ENCODE data around the gene NUDT4.
A peak's percentile ranks its signal among the peaks of the same experiment; 100 is the strongest.
"Not testable (repeated sequence)": the region's sequence is repeated elsewhere in the genome, so short reads cannot be mapped to it uniquely, and the experiment has no call there.

NUDT4 gene

GRCh38 chr12:93429852-93430251 lies 52.1 kb downstream of the NUDT4 start:
- no peak for DNase-seq

DNA sequence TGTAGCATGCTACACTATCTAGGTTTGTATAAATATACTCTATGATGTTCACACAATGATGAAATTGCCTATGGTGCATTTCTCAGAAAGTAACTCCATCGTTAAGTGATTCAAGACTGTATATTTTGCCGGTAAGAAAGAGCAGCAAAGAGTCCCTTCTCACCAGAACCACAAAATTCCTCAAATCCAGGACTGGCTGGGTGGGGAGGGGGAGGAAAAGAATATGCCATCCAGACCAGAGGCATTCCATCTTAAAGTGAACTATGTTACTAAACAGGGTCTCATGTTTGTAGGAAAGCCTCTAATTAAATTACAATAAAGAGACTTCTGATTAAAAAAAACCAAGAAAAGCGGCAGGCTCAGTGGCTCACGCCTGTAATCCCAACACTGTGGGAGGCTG lies 52.6 kb downstream of the NUDT4 start:
- DNase-seq, result no peak

GRCh38 chr12:93432031-93432430 lies 54.3 kb downstream of the NUDT4 start:
- not testable (repeated sequence) for DNase-seq

DNA sequence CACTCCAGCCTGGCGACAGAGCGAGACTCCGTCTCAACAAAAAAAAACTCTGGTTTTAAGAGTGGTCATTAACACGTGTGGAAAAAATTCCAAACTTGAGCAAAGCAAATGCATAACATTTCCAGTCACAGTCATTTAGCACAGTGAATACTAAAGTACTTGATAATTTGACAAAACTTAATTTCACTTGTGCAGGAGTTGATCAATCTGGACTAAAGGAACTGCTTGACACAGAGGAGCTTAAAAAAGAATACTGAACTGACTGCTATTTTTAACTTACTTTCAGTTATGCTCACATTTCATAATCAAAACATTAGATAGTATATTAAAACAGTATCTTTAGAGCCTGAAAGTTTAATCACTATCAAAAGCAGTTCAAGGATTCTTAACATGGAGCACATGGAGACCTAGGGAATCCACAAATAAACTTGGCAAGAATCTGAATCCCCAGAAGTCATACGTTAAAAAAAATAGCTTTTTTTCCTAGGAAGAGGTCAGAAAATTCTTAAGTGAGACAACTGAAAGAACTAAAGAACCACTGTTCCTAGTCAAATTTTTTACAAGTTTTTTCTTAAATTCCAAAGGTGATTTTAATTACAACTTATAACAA lies 56.6 kb downstream of the NUDT4 start:
- no peak for DNase-seq

GRCh38 chr12:93438266-93439050 lies 60.7 kb downstream of the NUDT4 start:
- DNase-seq, result no peak

- DNase-seq, result no peak
Measured at GRCh38 chr12:93440043-93440835, 62.5 kb downstream of the NUDT4 start.

DNA sequence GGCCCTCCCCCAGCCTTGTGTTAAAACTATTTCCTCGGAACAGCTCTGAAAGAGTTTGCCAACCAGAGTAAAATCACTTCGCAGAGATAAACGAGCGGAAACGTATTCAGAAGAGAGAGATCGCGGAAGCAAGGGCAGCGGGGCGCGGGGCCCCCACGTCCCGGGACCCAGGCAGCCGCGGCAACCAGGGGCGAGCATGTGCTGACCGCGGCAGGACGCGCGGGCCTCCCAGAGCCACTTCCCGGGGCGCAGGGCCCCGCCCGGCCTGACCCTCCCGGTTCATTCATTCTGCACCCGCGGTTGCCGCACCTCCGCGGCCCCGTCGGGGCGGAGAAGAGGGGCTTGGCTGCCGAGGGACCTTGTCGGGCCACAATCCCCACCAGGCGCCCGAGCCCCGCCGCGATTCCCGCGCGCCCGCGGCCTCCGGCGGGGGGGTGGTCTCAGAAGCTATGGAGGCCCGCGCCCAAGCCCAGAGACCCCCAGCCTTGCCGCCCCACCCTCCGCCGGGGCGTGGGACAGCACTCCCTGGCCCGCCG lies 63.4 kb downstream of the NUDT4 start:
- DNase-seq, result peak in 2 of 4 experiments; percentile 20 to 36

- DNase-seq, result peak; percentile 94 to 97 (median 95)
Measured at GRCh38 chr12:93441617-93442410, 64.1 kb downstream of the NUDT4 start, which contains the start of gene UBE2N. TSS of gene UBE2N (minus strand) at chr12:93441947. CDS start at chr12:93441884, 63 bp downstream.

DNA sequence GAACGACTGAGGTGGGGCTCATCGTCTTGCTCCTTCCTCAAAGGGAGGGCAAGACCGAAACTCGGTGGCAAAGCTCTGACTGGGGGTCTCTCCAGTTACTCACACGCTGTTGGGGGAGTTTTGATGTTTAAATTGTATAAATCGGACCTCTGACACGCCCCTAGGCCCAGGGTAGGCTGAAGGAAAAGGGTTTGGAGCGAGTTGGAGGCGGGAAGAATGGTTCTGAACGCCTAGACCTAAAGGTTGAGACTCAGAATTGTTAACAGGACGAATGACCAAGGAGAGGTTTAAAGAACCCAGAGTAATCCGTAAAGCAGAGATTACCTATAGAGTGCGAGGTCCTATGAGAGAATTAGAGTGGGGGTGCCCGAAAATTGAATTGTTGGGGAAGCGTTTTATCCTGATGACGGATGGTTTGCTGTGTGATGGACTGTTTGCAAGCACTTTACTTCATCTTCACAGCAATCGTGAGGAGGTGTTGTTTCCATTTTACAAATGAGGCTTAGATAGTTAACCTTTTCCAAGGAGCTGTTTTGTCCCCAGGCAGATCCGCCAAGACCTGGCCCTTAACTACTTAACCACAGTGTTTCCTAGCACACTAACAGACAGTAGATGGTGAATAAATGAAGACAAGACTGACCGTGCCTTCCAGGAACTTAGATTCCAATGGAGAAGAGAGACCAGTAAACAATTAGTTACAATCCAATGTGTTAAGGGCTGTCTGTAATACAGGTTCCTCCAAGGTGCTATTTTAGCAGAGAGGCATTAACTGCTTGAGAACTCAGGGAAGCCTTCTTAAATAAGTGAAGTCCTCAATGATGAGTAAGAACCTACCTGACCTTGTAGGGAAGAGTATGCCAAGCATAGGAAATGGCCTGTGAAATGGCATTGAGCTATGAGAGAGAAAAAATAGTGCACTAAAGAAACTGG lies 65.0 kb downstream of the NUDT4 start:
- DNase-seq, result no peak

DNA sequence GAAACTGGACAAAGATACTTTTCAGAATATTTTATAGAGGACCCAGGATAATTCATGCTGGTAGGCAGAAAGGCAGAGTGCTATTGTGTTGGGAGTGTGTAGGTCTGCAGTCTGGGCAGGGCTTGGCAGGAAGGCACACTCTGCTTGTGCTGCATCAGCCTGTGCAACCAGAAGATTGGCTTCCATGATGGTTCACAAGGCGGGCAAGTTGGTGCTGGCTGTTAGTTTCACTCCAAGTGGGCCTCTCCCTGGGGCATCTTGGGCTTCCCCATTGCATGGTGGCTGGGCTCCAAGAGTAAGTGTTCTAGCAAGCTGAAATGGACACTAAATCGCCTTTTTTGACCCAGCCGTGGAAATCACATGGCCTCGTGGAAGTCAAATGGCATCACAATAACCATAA lies 65.9 kb downstream of the NUDT4 start:
- no peak for DNase-seq

- DNase-seq, result peak in 1 of 4 experiments; percentile 6
Measured at GRCh38 chr12:93447555-93448290, 70.0 kb downstream of the NUDT4 start.

GRCh38 chr12:93448796-93449195 lies 71.1 kb downstream of the NUDT4 start:
- no peak for DNase-seq

DNA sequence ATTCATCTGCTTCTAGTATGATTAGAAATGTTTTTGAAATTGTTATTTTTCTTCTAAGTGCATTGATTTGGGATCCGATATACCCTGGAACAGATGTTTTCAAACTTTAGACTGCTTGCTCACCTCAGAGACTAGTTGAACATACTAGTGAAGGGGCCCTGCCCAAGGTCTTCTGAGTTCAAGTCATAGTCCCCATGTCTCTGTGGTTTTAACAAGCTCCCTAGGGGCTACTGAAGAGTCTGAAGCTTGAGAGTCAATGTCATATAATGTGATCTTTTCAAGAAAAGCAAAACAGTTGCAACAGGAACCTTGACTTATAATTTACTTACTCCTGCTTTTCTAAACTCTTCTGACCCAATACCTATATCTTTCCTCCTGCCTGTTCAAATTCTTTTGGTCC lies 71.6 kb downstream of the NUDT4 start:
- no peak for DNase-seq

- no peak for DNase-seq
Measured at GRCh38 chr12:93451423-93452158, 73.9 kb downstream of the NUDT4 start.

- no peak for DNase-seq
Measured at GRCh38 chr12:93453633-93454032, 75.9 kb downstream of the NUDT4 start.

GRCh38 chr12:93456077-93456476 lies 78.4 kb downstream of the NUDT4 start:
- DNase-seq, result no peak
